LoVo (cell line): ENCODE data around the gene BICRA.

Experiments
- DNase-seq: peaks from one replicate; pipeline ENCODE4 v3.0.0-alpha.2; 2016; ENCODE audit warnings: low spot score

Gene BICRA

GRCh38 chr19:47601180-47601904 lies 7.6 kb upstream of the BICRA start:
- peak; percentile 66 for DNase-seq

- DNase-seq, result no peak
Observed at GRCh38 chr19:47603706-47604565, 5.0 kb upstream of the BICRA start.

DNA sequence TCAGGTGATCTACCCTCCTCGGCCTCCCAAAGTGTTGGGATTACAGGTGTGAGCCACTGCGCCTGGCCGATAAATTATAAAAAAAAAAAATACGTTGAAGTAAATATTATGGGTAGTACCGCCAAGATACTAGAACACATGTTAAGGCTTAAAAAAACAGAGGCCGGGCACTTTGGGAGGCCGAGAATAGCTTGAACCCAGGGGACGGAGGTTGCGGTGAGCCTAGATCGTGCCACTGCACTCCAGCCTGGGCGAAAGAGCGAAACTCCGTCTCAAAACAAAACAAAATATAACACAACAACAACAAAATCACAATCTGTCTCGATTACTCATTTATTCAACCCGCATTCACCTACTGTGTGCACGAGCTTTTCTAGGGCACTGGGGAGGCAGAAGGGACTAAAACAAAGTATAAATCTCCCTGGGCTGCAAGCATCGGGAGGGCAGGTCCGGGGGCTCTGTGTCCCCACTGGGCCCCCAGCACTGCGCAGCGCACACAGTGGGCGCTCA lies 1.3 kb upstream of the BICRA start:
- DNase-seq, result no peak

DNA sequence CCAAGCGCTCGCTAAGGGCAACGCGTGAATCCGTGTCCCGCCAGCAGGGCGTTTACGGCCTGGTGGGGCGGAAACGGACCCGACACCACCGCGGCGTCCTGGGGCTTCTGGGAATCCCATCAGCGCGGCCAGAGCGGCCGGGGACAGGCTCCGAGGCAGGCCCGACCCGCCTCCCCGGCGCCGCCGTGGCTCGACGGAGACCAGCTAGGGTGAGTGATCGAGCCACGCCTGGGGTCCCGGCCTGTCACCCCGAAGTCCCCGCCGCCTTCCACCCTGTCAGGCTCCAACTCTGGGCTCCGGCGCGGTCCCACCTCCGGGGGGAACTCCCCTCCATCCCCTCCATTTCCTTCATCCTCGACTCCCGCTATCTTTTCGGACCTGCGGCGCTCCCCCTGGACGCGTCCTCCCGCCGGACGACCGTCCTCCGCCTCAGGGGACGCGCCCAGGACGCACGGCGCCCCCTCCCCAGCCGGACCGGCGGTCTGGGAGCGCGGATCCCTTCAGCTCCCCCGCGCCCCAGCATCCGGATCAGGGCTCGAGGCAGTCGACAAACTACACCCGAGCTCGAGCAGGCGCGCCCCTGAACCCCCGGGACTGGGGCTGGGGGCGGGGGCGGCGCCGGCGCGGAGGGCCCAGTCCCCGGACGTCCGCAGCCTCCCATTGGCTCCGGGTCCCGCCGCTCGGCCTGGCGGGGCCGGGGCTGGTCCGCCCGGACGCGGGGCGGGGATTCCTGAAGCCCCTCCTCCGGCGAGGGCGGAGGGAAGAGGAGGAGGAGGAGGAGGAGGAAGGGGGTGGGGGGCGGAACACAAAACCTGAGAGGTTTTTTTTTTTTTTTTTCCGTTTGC lies 638 bp upstream of the BICRA start:
- DNase-seq, result peak; percentile 91

DNA sequence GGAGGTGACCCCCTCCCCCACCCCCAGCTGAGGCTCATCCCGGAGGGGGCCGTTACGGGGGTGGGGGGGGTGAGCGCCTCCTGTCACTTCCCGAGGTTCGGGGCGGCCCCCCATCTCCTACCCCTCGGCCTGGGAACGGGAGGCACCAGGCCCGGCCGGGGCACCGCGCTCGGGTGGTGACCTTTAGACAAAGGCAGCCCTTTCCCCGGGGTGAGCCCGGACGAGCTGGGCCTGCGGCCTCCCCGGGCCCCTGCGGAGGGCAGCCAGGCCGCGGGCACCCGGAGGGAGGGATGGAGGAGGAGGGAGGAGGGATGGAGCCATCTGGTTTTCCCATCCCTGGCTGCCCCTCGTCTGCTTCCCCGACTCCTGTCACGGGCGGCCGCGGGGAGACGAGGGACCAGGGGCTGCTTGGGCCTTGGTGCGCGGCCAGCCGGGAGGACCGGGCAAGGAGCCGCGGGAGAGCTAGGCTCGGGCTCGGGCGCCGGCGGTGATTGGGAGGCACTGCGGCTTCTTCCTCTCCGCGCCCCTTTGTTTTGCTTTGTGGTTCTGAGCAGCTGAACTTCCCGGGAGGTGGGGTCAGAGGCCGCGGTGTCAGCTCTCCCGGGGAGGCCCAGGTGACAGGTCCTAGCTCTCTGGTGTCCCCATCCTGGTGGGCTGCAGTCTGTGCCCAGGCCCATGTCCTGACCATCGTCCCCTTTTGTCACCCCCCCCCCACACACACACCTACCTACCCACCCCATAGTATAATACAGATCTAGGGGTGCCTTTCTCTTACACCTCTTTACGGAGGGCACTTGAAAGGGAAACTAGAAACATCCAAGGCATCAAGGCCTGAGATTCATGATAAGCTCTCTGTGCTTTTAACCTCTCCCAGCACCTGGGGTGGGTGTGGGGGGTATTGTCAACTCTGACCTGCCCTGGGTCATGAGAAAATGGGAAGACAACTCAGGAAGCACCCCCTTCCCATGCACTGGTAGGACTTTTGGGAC lies 1.3 kb downstream of the BICRA start:
- peak; percentile 23 for DNase-seq

DNA sequence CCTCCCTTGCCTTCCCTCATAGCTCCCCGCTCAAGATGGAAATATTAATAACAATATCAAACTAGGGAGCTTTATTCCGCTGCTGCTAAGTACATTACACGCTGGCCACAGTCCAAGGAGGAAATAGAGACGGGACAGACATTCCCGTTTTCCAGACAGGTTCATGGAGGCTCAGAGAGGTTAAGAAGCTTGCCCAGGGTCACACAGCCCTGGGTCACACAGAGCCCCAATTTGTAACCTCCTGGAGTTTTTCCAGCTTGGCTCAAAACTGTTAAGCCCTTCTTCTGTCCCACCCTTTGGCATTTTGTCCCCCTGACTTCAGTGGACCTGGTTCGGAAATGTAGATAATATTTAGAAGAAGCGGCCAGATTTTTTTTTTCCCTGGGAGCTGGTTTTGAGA lies 2.0 kb downstream of the BICRA start:
- no peak for DNase-seq

DNA sequence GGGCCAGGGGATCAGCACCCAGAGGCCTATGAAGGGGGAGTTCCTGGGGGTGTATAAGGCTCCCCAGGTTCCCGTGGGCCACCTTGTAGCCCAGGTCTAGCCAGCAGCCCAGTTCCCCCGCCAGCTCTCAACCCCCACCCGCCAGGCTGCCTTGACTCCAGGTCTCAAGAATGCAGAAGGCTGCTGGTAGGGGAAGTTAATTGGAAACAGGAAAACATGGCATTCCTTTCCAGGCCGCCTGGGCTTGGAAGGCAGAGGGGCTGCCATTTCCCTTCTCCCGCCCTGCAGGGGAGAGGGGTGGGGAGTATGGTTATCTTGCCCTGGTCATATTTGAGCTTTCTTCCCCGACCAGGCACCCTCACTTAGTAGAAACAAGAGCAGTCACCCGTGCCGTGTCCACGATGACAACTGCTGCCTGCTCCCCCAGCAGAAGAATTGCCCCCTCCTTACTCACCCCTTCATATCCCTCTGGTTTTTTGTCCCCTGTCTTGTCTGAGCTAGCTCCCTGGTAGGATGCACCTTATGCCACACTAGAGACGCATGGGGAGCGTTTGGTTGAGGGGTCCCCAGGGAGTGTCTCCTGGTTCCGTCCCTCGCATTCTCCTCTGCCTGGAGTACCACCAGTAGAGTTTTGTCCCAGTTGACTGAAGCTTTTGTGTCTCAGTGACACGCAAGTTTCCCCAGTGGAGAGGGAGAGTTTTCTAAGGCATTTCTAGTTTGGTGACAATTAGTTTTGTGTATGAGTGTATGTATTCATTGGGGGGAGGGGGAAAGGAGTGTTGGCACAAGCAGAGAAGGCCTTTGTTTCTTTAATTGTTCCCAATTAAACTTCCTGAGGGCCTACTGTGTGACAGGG lies 4.5 kb downstream of the BICRA start:
- no peak for DNase-seq

- no peak for DNase-seq
Observed at GRCh38 chr19:47614021-47614295, 5.0 kb downstream of the BICRA start.

- no peak for DNase-seq
Observed at GRCh38 chr19:47614559-47614958, 5.6 kb downstream of the BICRA start.

DNA sequence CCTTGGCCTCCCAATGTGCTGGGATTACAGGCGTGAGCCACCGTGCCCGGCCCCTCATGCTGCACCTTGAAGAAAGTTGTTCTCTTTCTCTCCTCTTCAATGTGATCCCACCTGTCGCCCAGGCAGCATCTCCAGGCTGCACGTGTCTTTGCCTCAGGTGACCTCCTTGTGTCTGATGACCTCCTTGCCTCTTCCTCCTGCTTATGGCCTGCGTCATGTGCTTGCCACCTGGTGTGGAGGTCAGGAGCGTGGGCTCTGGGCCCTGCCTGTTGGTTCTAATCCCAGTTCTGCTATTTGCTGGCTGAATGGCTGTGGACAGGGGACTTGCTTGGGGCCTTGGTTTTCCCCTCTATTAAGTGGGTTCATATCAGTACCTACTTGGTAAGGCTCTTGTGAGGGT lies 6.3 kb downstream of the BICRA start:
- DNase-seq, result no peak

GRCh38 chr19:47615714-47616113 lies 6.8 kb downstream of the BICRA start:
- DNase-seq, result no peak

GRCh38 chr19:47618771-47619170 lies 9.8 kb downstream of the BICRA start:
- DNase-seq, result no peak

DNA sequence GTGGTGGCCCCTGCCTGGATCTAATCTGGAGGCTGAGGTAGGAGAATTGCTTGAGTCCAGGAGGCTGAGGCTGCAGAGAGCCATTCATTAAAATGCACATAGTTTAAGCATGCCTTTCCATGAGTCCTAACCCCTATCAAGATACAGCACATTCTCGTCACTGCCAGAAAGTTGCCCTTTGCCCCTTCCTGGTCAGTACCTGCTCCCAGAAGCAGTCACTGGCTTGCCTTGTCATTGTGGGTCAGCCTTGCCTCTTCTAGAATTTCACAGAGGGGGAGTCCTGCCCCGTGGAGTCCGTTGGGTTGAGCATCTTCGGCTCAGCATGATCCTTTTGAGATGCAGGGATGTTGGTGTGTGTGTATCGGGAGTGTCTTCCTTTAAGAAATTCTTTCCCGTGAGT lies 10.8 kb downstream of the BICRA start:
- no peak for DNase-seq

DNA sequence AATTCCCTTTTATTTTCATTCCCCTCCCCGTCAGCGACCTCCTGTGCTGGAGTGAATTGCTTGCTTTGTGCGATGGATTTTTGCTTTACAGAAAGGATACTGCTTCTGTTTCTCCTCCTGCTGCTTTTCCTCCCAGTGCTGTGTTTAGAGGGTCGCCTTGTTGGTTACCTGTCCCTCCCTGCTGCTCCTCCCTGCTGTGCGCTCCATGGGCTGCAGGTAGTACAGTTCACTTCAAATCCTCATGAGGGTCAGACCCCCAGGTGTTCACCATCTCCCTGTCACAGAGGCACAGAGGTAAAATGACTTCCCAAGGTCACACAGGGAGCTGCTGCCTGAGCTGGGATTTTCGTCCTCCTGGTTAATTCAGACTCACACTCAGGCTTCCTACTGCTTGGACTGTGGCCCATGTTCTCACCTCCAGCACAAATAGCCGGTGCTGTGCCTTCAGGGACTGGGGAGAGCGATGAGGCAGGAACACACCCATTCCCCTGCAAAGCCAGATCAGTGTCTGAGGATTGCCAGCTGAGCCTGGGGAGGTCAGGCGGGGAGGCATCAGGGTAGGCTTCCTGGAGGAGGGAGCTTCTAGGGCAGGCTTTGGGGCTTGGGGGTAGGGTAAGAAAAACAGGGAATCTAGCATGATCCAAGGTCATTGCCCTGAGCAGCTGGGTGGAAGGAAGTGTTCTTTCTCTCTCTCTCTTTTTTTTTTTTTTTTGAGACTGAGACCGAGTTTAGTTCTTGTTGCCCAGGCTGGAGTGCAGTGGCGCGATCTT lies 14.4 kb downstream of the BICRA start:
- no peak for DNase-seq

DNA sequence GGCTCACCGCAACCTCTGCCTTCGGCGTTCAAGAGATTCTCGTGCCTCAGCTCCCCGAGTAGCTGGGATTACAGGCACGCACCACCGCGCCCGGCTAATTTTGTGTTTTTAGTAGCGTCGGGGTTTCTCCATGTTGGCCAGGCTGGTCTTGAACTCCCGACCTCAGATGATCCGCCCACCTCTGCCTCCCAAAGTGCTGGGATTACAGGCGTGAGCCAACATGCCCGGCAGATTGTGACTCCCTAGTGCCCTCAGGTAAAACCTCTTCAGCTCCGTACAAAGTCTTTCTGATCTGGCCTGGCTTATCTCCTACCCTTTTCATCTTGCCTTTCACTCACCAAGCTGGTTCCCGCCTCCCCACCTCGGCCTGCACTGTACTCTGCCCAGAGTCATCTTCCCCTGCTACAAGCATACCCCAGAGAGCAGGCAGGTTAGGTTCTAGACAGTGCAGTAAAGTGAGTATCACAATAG lies 15.0 kb downstream of the BICRA start:
- no peak for DNase-seq

- no peak for DNase-seq
Observed at GRCh38 chr19:47625650-47626049, 16.7 kb downstream of the BICRA start.

- DNase-seq, result no peak
Observed at GRCh38 chr19:47626238-47626637, 17.3 kb downstream of the BICRA start.

DNA sequence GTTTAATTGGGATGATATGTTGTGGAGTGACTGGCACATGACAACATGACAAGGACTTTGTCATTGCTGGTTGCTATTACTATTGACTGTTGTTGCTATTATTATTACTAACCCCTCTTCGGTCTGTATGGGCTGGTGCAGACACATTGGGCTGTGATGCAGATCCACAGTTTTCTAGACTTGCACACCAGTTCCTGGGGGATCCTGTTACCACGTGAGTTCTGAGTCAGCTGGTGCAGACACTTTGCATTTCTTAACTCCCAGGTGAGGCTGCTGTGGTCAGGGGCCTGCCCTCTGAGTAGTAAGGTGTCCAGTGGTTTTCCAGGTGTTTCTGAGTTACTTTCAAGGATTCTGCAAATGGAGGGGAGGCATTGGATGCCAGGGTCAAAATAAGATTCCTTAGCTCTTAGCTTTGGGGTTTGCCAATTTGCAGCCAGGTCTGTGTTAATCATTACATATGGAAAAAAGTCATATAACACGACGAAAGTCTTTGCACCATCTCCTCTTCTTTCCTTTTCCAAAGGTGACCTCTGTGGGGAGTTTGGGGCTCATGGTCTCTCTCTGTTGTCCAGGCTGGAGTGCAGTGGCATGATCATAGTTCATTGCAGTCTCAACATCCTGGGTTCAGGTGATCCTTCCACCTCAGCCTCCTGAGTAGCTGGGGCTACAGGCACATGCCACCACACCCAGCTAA lies 19.3 kb downstream of the BICRA start:
- no peak for DNase-seq

DNA sequence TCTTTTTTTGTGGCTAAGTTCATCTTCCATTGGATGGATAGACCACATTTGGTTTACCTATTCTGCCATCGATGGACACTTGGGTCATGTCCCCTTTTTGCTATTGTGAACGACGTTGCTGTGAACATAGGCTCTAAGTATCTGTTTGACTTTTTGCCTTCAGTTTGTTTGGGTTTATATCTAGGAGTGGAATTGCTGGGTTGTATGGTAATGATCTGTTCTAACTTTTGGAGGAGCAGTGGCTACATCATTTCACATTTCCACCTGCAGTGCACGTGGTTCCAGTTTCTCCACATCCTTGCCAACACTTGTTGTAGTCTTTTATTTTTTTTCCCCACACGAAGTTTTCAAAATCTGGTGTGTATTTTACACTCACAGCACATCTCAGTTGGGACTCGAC lies 21.7 kb downstream of the BICRA start:
- no peak for DNase-seq
